Psoas muscle (tissue), 8 donors: ENCODE results near the gene CACNA2D4. TPM values are rescaled to one million over a fixed set of nuclear protein-coding genes. Genes with fewer than 3 reads are reported as not detected.

Source experiments
- ATAC-seq, 4 donors: fragments of 200-7000 bp; cut with Tn5 transposase; one replicate each; pipeline ENCODE4 v1.9.1; 2020; ENCODE audit warnings: moderate library complexity in 3 of 4, mild to moderate bottlenecking in 2 of 4
- DNase-seq, 2 donors: peaks; one replicate each; pipeline ENCODE4 v3.0.0-alpha.2; 2020
- H3K27ac ChIP-seq: fragments of 200-600 bp; one replicate; pipeline ENCODE4 v1.8.0; 2022
- H3K27me3 ChIP-seq, 3 donors: fragments of 200-600 bp in 1 of 3; one replicate each; pipeline versions ENCODE4 v1.6.1 to v1.8.0; 2013 to 2022; ENCODE audit warnings: low read length in 2 of 3, mild to moderate bottlenecking in 2 of 3, moderate library complexity in 1 of 3; ENCODE audit not compliant: insufficient read depth in 3 of 3
- H3K36me3 ChIP-seq, 2 donors: fragments of 200-600 bp in 1 of 2; one replicate each; pipeline versions ENCODE4 v1.6.1 to v1.8.0; 2013 to 2022; ENCODE audit warnings: low read depth in 1 of 2, mild to moderate bottlenecking in 1 of 2, moderate library complexity in 1 of 2; ENCODE audit not compliant: insufficient read depth in 1 of 2
- H3K4me1 ChIP-seq: fragments of 200-600 bp; one replicate; pipeline ENCODE4 v1.8.0; 2022
- H3K4me3 ChIP-seq: fragments of 200-600 bp; one replicate; pipeline ENCODE4 v1.8.0; 2022; ENCODE audit warnings: mild to moderate bottlenecking
- H3K9me3 ChIP-seq: fragments of 200-600 bp; one replicate; pipeline ENCODE4 v1.8.0; 2022
- WGBS, 3 donors: extraction: QIAGEN DNeasy Blood & Tissue Kit; methylation state at CpG; one replicate each; pipeline versions ENCODE4 v1.1.6 to v1.1.7; 2013; 5-methylcytosine and 5-hydroxymethylcytosine counted together
- intact Hi-C, 2 donors: fragments of 100-400 bp; cut with DNase I; formaldehyde crosslinking; loops; one replicate each; pipeline versions ENCODE4 v1.11.0 to v1.14.2; 2022
- polyA plus RNA-seq, 3 donors: library from polyadenylated mRNA; stranded (reverse); fragments of 200-250 nt; gene quantifications; one replicate each; pipeline ENCODE4 v1.2.3, GENCODE V29; 2013
- total RNA-seq, 4 donors: library from RNA; stranded (reverse); fragmentation: NEBNext Ultra II Directional in 2 of 4; extraction: Animal tissue kit (Norgen Biotek cat#: 25700) in 2 of 4; gene quantifications; one replicate each; pipeline versions ENCODE4 v1.2.1 to v1.2.4, GENCODE V29; 2021 to 2023
- TF ChIP-seq, protein P1 (sequence below): fragments of 200-600 bp; IDR thresholded peaks from one replicate; pipeline ENCODE4 v1.8.0; 2022; ENCODE audit warnings: antibody characterized with exemption
- donor health status: healthy with polysubstance abuse.
- donor health status: DM: no; HTN: no; CAD: no; lungs with moderate emphysema.
- donor health status: Bipolar disorder and iron deficiency.
- donor health status: healthy.
- donor health status: DM: yes; HTN: yes; CAD: no.
- donor health status: DM: no; HTN: no; CAD: no.
- donor health status: DM: no; HTN: no; CAD: no.
- donor health status: DM: yes; HTN: yes; CAD: no.

CACNA2D4 gene
- total and polyA plus RNA-seq, 7 donors, result 0.74 to 1.8 (median 0.93) TPM

DNA sequence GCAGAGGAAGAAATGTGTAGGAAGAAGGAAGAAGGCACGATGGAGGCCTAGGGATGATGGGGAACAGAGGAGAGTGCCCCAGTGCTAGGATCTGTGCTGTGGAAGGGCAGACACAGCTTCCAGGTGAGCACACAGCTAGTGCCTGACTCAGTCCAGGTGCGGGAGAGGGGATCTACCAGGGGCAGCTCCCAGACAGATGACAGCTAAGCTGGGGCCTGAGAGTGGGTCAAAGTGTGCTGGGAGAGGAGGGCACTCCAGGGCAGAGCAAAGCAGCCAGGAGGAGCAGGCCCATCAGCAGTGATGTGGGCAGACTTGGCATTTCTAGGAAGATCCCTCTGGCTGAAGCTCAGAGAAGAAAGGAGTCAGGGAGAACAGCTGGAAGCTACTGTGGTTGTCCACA lies 61.4 kb downstream of the CACNA2D4 start:
- peaks cover 0 to 4% (median 0%) of the 10 kb centered on the region in 3 donors for H3K27me3 ChIP-seq
- ATAC-seq (no peak), DNase-seq (no peak)
- H3K27ac ChIP-seq, result no peak overlapping the region
- peaks cover 3% of the 10 kb centered on the region for H3K9me3 ChIP-seq
- TF ChIP-seq, protein P1, sequence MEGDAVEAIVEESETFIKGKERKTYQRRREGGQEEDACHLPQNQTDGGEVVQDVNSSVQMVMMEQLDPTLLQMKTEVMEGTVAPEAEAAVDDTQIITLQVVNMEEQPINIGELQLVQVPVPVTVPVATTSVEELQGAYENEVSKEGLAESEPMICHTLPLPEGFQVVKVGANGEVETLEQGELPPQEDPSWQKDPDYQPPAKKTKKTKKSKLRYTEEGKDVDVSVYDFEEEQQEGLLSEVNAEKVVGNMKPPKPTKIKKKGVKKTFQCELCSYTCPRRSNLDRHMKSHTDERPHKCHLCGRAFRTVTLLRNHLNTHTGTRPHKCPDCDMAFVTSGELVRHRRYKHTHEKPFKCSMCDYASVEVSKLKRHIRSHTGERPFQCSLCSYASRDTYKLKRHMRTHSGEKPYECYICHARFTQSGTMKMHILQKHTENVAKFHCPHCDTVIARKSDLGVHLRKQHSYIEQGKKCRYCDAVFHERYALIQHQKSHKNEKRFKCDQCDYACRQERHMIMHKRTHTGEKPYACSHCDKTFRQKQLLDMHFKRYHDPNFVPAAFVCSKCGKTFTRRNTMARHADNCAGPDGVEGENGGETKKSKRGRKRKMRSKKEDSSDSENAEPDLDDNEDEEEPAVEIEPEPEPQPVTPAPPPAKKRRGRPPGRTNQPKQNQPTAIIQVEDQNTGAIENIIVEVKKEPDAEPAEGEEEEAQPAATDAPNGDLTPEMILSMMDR, result no peak
- no peaks in the 10 kb centered on the region for H3K36me3 ChIP-seq
- intact Hi-C loops, result no loop called here
- no peak overlapping the region for H3K4me3 ChIP-seq
- H3K4me1 ChIP-seq, result no peaks in the 10 kb centered on the region
- 45 to 55% (median 50%) methylated on average over 2 of the region's 2 CpGs for WGBS, 3 donors

DNA sequence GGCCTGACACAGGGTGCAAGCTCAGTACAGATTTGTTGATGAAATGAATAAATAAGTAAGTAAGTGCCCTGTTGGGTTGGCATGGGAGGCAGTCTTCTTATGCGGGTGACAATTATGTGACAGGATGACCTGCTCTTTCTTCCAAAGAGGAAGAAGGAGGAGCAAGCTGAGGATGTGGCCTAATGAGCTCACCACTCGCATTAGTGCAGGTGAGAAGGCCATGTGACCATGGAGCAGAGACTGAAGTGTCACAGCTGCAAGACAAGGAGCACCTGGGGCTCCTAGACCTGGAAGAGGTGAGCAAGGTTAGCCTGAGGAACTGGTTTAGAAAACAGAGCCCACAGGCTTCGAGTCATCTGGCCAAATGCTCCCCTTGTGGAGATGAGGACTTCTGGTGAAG lies 63.2 kb downstream of the CACNA2D4 start:
- ATAC-seq, result no peak
- peaks cover 3% of the 10 kb centered on the region for H3K9me3 ChIP-seq
- H3K4me1 ChIP-seq, result no peaks in the 10 kb centered on the region
- peaks cover 0 to 4% (median 0%) of the 10 kb centered on the region in 3 donors for H3K27me3 ChIP-seq
- 56 to 74% (median 71%) methylated on average over 3 of the region's 3 CpGs for WGBS, 3 donors
- intact Hi-C loops, result no loop called here
- no peak overlapping the region for H3K4me3 ChIP-seq
- H3K27ac ChIP-seq, result no peak overlapping the region
- TF ChIP-seq, protein P1, result no peak
- no peak for DNase-seq
- no peaks in the 10 kb centered on the region for H3K36me3 ChIP-seq

DNA sequence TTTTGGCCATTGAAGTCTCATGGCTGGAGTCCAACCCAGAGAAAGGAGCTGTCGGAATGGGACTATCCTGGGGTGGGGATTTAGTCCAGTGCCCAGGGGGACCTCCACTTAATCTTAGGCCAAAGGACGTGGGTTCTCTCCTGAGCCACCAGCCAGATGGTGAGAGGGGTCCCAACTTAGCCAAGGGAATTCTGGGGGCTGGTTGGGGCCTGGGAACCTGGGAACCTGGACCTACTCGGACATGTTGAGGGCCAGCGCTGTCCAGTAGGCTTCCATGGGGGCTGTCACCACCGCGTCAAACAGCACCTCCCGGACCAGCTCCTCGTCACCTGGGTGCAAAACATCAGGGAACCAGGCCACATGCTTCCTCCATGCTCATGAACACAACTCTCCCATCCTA lies 64.7 kb downstream of the CACNA2D4 start:
- WGBS, 3 donors, result 90 to 93% (median 91%) methylated on average over 8 of the region's 8 CpGs
- TF ChIP-seq, protein P1, result no peak
- intact Hi-C loops, result no loop called here
- H3K27me3 ChIP-seq, result peaks cover 0 to 4% (median 0%) of the 10 kb centered on the region in 3 donors
- H3K9me3 ChIP-seq, result peaks cover 3% of the 10 kb centered on the region
- DNase-seq, result no peak
- no peaks in the 10 kb centered on the region for H3K4me1 ChIP-seq
- H3K4me3 ChIP-seq, result no peak overlapping the region
- no peaks in the 10 kb centered on the region for H3K36me3 ChIP-seq
- no peak for ATAC-seq
- no peak overlapping the region for H3K27ac ChIP-seq

DNA sequence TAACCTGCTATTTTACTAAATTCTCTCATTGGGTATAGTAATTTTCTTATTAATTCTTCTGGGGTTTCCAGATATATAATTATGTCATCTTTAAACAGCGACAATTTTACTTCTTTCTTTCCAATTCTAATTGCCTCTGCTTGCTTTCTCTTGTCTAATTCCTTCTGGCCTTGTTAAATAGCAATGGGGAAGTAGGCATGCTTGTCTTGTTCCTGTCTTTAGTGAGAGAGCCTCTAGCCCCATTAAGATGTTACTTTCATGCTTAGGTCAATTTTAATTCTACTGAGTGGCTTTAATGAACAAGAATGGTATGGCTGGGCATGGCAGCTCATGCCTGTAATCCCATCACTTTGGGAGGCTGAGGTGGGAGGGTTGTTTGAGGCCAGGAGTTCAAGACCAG lies 66.4 kb downstream of the CACNA2D4 start:
- H3K27ac ChIP-seq, result no peak overlapping the region
- no peak for DNase-seq
- peaks cover 3% of the 10 kb centered on the region for H3K9me3 ChIP-seq
- H3K36me3 ChIP-seq, result no peaks in the 10 kb centered on the region
- 89 to 100% (median 92%) methylated on average over 1 of the region's 1 CpG for WGBS, 3 donors
- intact Hi-C loops, result no loop called here
- no peak for ATAC-seq
- TF ChIP-seq, protein P1, result no peak
- no peaks in the 10 kb centered on the region for H3K27me3 ChIP-seq
- H3K4me3 ChIP-seq, result no peak overlapping the region
- H3K4me1 ChIP-seq, result no peaks in the 10 kb centered on the region

DNA sequence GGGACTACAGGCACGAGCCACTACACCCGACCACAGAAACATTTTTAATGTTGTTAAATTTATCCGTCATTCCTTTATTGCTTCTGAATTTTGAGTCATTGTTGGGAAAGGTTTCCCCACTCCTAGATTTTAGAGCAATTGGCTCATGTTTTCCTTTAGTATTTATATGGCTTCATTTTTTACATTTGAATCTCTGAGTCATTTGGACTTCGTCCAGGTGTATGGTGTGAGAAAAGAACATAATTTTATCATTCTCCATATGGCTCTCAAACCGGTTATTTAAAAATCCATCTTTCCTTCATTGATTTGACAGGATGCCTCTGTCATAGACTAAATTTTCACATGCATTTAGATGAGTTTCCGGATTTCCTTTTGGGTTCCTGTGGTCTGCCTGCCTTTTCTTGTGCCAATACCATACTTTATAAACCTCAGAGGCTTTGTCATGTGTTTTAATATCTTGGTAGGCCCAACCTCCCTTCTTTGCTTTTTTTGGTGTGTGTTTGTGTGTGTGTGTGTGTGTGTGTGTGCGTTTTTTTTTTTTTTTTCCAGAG lies 67.2 kb downstream of the CACNA2D4 start:
- Histone ChIP-seq H3K4me1 (no peaks in the 10 kb centered on the region), H3K36me3 (no peaks in the 10 kb centered on the region), H3K9me3 (peaks cover 3% of the 10 kb centered on the region), H3K27me3 (no peaks in the 10 kb centered on the region), H3K27ac (no peak overlapping the region), H3K4me3 (no peak overlapping the region)
- intact Hi-C loops, result no loop called here
- WGBS, 3 donors, result 65 to 74% (median 74%) methylated on average over 7 of the region's 7 CpGs
- ATAC-seq (no peak), DNase-seq (no peak)
- TF ChIP-seq, protein P1, result no peak
